ENCODE measurements around the gene OR1M1.

DNA sequence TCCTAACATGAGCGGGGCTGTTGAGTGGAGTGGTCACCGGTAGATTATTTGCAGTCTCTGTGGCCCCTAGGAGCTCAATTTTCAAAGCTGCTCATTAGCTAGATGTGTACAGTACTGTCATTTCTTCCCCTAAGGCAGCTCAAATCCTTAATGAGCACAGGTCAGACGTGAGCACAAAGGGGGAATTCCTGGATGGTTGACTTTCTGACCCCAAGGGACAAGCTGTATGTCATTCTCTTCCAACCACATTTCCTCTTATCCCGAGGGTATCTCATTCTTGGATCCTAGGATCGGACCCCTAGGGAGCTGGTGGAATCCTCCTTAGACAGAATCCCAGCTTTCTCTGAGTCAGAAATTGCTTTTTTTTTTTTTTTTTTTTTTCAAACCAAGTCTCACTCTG, 45.6 kb downstream of the OR1M1 start:
- TF ChIP-seq, protein P1, sequence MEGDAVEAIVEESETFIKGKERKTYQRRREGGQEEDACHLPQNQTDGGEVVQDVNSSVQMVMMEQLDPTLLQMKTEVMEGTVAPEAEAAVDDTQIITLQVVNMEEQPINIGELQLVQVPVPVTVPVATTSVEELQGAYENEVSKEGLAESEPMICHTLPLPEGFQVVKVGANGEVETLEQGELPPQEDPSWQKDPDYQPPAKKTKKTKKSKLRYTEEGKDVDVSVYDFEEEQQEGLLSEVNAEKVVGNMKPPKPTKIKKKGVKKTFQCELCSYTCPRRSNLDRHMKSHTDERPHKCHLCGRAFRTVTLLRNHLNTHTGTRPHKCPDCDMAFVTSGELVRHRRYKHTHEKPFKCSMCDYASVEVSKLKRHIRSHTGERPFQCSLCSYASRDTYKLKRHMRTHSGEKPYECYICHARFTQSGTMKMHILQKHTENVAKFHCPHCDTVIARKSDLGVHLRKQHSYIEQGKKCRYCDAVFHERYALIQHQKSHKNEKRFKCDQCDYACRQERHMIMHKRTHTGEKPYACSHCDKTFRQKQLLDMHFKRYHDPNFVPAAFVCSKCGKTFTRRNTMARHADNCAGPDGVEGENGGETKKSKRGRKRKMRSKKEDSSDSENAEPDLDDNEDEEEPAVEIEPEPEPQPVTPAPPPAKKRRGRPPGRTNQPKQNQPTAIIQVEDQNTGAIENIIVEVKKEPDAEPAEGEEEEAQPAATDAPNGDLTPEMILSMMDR (IDR thresholded peaks at IDR 0.05; ENCODE audit: insufficient read depth, low read length), result no peak
- TF ChIP-seq, protein P2, sequence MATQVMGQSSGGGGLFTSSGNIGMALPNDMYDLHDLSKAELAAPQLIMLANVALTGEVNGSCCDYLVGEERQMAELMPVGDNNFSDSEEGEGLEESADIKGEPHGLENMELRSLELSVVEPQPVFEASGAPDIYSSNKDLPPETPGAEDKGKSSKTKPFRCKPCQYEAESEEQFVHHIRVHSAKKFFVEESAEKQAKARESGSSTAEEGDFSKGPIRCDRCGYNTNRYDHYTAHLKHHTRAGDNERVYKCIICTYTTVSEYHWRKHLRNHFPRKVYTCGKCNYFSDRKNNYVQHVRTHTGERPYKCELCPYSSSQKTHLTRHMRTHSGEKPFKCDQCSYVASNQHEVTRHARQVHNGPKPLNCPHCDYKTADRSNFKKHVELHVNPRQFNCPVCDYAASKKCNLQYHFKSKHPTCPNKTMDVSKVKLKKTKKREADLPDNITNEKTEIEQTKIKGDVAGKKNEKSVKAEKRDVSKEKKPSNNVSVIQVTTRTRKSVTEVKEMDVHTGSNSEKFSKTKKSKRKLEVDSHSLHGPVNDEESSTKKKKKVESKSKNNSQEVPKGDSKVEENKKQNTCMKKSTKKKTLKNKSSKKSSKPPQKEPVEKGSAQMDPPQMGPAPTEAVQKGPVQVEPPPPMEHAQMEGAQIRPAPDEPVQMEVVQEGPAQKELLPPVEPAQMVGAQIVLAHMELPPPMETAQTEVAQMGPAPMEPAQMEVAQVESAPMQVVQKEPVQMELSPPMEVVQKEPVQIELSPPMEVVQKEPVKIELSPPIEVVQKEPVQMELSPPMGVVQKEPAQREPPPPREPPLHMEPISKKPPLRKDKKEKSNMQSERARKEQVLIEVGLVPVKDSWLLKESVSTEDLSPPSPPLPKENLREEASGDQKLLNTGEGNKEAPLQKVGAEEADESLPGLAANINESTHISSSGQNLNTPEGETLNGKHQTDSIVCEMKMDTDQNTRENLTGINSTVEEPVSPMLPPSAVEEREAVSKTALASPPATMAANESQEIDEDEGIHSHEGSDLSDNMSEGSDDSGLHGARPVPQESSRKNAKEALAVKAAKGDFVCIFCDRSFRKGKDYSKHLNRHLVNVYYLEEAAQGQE (IDR thresholded peaks at IDR 0.05; ENCODE audit: insufficient replicate concordance, low read depth), result no peak

Measured in HL-60 (cell line).